ENCODE results near the gene DDX28. TPM values are rescaled to one million over a fixed set of nuclear protein-coding genes. Genes with fewer than 3 reads are reported as not detected.

The DDX28 gene
- total and polyA plus RNA-seq, 8 donors, result 4.6 to 9.7 (median 7.3) TPM; not detected in 2

GRCh38 chr16:68028996-68029395, 6.0 kb upstream of the DDX28 start:
- no peak overlapping the region for H3K27ac ChIP-seq
- no peak for DNase-seq
- no peak overlapping the region for H3K4me3 ChIP-seq
- H3K4me1 ChIP-seq, result peaks cover 2 to 9% (median 5%) of the 10 kb centered on the region in 4 donors
- TF ChIP-seq POLR2A (IDR thresholded peaks at IDR 0.05), result no peak
- TF ChIP-seq CTCF (IDR thresholded peaks at IDR 0.05), result no peak
- no peak for TF ChIP-seq POLR2AphosphoS5 (IDR thresholded peaks at IDR 0.05)
- TF ChIP-seq EP300 (IDR thresholded peaks at IDR 0.05), result no peak
- intact Hi-C loops (cut with DNase I; ENCODE audit: low total_unique reads), result no loop called here
- no peaks in the 10 kb centered on the region for H3K27me3 ChIP-seq
- H3K9me3 ChIP-seq, result no peaks in the 10 kb centered on the region
- 94 to 98% (median 96%) methylated on average over 3 of the region's 3 CpGs for WGBS, 5 donors
- peaks cover 0 to 47% (median 41%) of the 10 kb centered on the region in 4 donors for H3K36me3 ChIP-seq

GRCh38 chr16:68022278-68022727, 729 bp downstream of the DDX28 start:
- Histone ChIP-seq H3K27ac (peak overlapping the region; percentile 72 to 90 (median 87)), H3K27me3 (no peaks in the 10 kb centered on the region), H3K36me3 (peaks cover 0 to 22% (median 15%) of the 10 kb centered on the region in 4 donors), H3K4me3 (peak overlapping the region; percentile 78 to 99 (median 90)), H3K4me1 (peaks cover 19 to 34% (median 30%) of the 10 kb centered on the region in 4 donors), H3K9me3 (no peaks in the 10 kb centered on the region)
- DNase-seq, result no peak
- TF ChIP-seq EP300 (IDR thresholded peaks at IDR 0.05), result no peak
- no peak for TF ChIP-seq POLR2A (IDR thresholded peaks at IDR 0.05)
- TF ChIP-seq CTCF (IDR thresholded peaks at IDR 0.05), result no peak
- TF ChIP-seq POLR2AphosphoS5 (IDR thresholded peaks at IDR 0.05), result no peak
- WGBS, 5 donors, result 1 to 11% (median 6%) methylated on average over 17 to 19 of the region's 19 CpGs; no CpG with 5 or more reads in 1 of the 5 donors
- intact Hi-C loops (cut with DNase I; ENCODE audit: low total_unique reads), result no loop called here

- peaks cover 19 to 34% (median 30%) of the 10 kb centered on the region in 4 donors for H3K4me1 ChIP-seq
- H3K4me3 ChIP-seq, result peak overlapping the region in 3 of 4 donors; percentile 78 to 99 (median 97)
- peaks cover 0 to 19% (median 11%) of the 10 kb centered on the region in 4 donors for H3K36me3 ChIP-seq
- TF ChIP-seq POLR2AphosphoS5 (IDR thresholded peaks at IDR 0.05) (no peak), EP300 (IDR thresholded peaks at IDR 0.05) (no peak), POLR2A (IDR thresholded peaks at IDR 0.05) (no peak), CTCF (IDR thresholded peaks at IDR 0.05) (no peak)
- no peaks in the 10 kb centered on the region for H3K27me3 ChIP-seq
- 90 to 96% (median 94%) methylated on average over 10 of the region's 10 CpGs for WGBS, 5 donors
- DNase-seq, result no peak
- H3K27ac ChIP-seq, result no peak overlapping the region
- intact Hi-C loops (cut with DNase I; ENCODE audit: low total_unique reads), result no loop called here
- no peaks in the 10 kb centered on the region for H3K9me3 ChIP-seq
Measured at GRCh38 chr16:68021490-68021889, 1.5 kb downstream of the DDX28 start.

GRCh38 chr16:68019167-68019680, 3.8 kb downstream of the DDX28 start:
- Histone ChIP-seq H3K27ac (no peak overlapping the region), H3K27me3 (no peaks in the 10 kb centered on the region), H3K9me3 (no peaks in the 10 kb centered on the region), H3K4me3 (no peak overlapping the region), H3K4me1 (peaks cover 19 to 29% (median 27%) of the 10 kb centered on the region in 4 donors), H3K36me3 (peaks cover 0 to 10% (median 4%) of the 10 kb centered on the region in 4 donors)
- intact Hi-C loops (cut with DNase I; ENCODE audit: low total_unique reads), result no loop called here
- TF ChIP-seq CTCF (IDR thresholded peaks at IDR 0.05) (no peak), POLR2AphosphoS5 (IDR thresholded peaks at IDR 0.05) (no peak), EP300 (IDR thresholded peaks at IDR 0.05) (no peak), POLR2A (IDR thresholded peaks at IDR 0.05) (no peak)
- DNase-seq, result no peak
- WGBS, 5 donors, result 45 to 61% (median 52%) methylated on average over 8 of the region's 8 CpGs
